Panc1 (cell line): ENCODE data around the gene RAB40B. TPM values are rescaled to one million over a fixed set of nuclear protein-coding genes. Genes with fewer than 3 reads are reported as not detected.

ENCODE experiments used
- ATAC-seq: fragments of 200-7000 bp; cut with Tn5 transposase; 2 replicates; pipeline ENCODE4 v1.9.1; 2020; ENCODE audit warnings: mild to moderate bottlenecking, moderate library complexity
- BruUV-seq: library from RNA; stranded (reverse); fragments of 400-500 nt; replicated peaks from 2 replicates; lab custom pipeline; 2021; lab: Mats Ljungman, UMichigan
- CTCF ChIA-PET: fragments of 300-600 bp; sonication (Branson Sonifier 250); formaldehyde crosslinking; loops from one replicate; lab custom pipeline; 2022; ENCODE audit warnings: antibody characterized with exemption; lab: Charles Lee
- POLR2A ChIA-PET: fragments of 300-600 bp; sonication (Branson Sonifier 250); formaldehyde crosslinking; loops from one replicate; lab custom pipeline; 2022; ENCODE audit warnings: antibody characterized with exemption; lab: Charles Lee
- DNase-seq: peaks from one replicate; pipeline ENCODE4 v3.0.0-alpha.2; 2010; ENCODE audit warnings: low read depth, low spot score
- H3K27ac ChIP-seq: 2 replicates; pipeline ENCODE4 v1.5.1; 2011; ENCODE audit warnings: mild to moderate bottlenecking, low read length, inconsistent platforms
- H3K27me3 ChIP-seq: fragments of 200-500 bp; sonication (Bioruptor generic); 2 replicates; pipeline ENCODE4 v1.6.0; 2014; ENCODE audit warnings: low read length, inconsistent platforms; ENCODE audit not compliant: control insufficient read depth, insufficient read depth
- H3K36me3 ChIP-seq: fragments of 200-500 bp; sonication (Bioruptor generic); 2 replicates; pipeline ENCODE4 v1.5.1; 2014; ENCODE audit warnings: inconsistent platforms, mild to moderate bottlenecking, low read length, moderate library complexity; ENCODE audit not compliant: control insufficient read depth, insufficient read depth
- H3K4me1 ChIP-seq: 2 replicates; pipeline ENCODE4 v1.5.1; 2011; ENCODE audit warnings: inconsistent platforms, mild to moderate bottlenecking, low read length, moderate library complexity; ENCODE audit not compliant: control insufficient read depth, insufficient read depth
- H3K4me3 ChIP-seq, 2 experiments: 2 replicates each; pipeline ENCODE4 v1.5.1; 2011 to 2012; ENCODE audit warnings: low read depth in 2 of 2, low read length in 2 of 2, mild to moderate bottlenecking in 2 of 2, inconsistent platforms in 1 of 2, moderate library complexity in 1 of 2
- H3K9me3 ChIP-seq: fragments of 200-500 bp; sonication (Bioruptor generic); 2 replicates; pipeline ENCODE4 v1.5.1; 2014; ENCODE audit warnings: low read depth, mild to moderate bottlenecking, inconsistent platforms, low read length, moderate library complexity; ENCODE audit not compliant: control insufficient read depth, insufficient read depth
- POLR2AphosphoS5 ChIP-seq: IDR thresholded peaks from 2 replicates; pipeline ENCODE4 v1.6.1; 2012; ENCODE audit warnings: mild to moderate bottlenecking, low read depth, low read length, moderate library complexity
- SIN3A ChIP-seq: IDR thresholded peaks from 2 replicates; pipeline ENCODE4 v1.6.1; 2012; ENCODE audit warnings: low read depth, mild to moderate bottlenecking, low read length, moderate library complexity, borderline replicate concordance; ENCODE audit not compliant: insufficient read depth
- TCF7L2 ChIP-seq: IDR thresholded peaks from 2 replicates; pipeline ENCODE4 v1.6.1; 2011; ENCODE audit warnings: mild to moderate bottlenecking, low read depth, low read length, inconsistent platforms
- in situ Hi-C: cut with HindIII; loops from 2 replicates; pipeline ENCODE4 v1.10.0; 2016; ENCODE audit warnings: low sequenced_read_pairs, low pct_unique_long_range_greater_than_20kb
- intact Hi-C: fragments of 100-400 bp; cut with micrococcal nuclease; formaldehyde crosslinking; loops from one replicate; pipeline ENCODE4 v1.10.0; 2022; ENCODE audit not compliant: unreplicated experiment
- total RNA-seq: library from RNA; stranded (reverse); gene quantifications from one replicate; pipeline ENCODE4 v1.2.1, GENCODE V29; 2021; ENCODE audit not compliant: unreplicated experiment
- TF ChIP-seq, protein P1 (sequence below): fragments of 450-650 bp; IDR thresholded peaks from 2 replicates; pipeline ENCODE4 v1.5.1; 2017; ENCODE audit warnings: mild to moderate bottlenecking
- TF ChIP-seq, protein P2 (sequence below), 2 experiments: IDR thresholded peaks; 2 replicates each; pipeline ENCODE4 v1.6.1; 2011 to 2012; ENCODE audit warnings: low read depth in 2 of 2, control low read depth in 1 of 2, low read length in 1 of 2, mild to moderate bottlenecking in 1 of 2, moderate library complexity in 1 of 2; ENCODE audit not compliant: insufficient read depth in 1 of 2

The RAB40B gene
- total RNA-seq, 1 experiment from 2014 or later = 7.1 TPM

DNA sequence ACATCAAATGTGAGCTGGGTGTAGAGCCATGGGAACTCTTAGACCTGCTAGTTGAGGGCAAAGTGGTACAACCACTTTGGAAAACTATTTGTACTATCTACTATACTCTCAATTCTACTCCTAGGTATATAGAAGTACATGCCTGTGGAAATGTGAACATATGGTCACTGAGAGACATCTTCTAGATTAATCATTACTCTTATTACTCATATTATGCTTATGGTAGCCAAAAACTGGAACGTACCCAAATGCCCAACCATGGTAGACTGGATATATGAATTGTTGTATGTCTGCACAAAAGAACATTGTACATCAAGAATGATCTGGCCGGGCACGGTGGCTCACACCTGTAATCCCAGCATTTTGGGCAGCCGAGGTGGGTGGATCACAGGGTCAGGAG is 53.0 kb downstream of the RAB40B start:
- H3K4me1 ChIP-seq = peaks cover 8% of the 10 kb centered on the region
- ChIA-PET POLR2A (no interaction called here), CTCF (no interaction called here)
- intact Hi-C loops = no loop called here
- no peak for DNase-seq
- TF ChIP-seq SIN3A = no peak
- TF ChIP-seq TCF7L2 = no peak
- no peak for TF ChIP-seq POLR2AphosphoS5
- TF ChIP-seq, protein P1, sequence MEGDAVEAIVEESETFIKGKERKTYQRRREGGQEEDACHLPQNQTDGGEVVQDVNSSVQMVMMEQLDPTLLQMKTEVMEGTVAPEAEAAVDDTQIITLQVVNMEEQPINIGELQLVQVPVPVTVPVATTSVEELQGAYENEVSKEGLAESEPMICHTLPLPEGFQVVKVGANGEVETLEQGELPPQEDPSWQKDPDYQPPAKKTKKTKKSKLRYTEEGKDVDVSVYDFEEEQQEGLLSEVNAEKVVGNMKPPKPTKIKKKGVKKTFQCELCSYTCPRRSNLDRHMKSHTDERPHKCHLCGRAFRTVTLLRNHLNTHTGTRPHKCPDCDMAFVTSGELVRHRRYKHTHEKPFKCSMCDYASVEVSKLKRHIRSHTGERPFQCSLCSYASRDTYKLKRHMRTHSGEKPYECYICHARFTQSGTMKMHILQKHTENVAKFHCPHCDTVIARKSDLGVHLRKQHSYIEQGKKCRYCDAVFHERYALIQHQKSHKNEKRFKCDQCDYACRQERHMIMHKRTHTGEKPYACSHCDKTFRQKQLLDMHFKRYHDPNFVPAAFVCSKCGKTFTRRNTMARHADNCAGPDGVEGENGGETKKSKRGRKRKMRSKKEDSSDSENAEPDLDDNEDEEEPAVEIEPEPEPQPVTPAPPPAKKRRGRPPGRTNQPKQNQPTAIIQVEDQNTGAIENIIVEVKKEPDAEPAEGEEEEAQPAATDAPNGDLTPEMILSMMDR = no peak
- TF ChIP-seq, protein P2, sequence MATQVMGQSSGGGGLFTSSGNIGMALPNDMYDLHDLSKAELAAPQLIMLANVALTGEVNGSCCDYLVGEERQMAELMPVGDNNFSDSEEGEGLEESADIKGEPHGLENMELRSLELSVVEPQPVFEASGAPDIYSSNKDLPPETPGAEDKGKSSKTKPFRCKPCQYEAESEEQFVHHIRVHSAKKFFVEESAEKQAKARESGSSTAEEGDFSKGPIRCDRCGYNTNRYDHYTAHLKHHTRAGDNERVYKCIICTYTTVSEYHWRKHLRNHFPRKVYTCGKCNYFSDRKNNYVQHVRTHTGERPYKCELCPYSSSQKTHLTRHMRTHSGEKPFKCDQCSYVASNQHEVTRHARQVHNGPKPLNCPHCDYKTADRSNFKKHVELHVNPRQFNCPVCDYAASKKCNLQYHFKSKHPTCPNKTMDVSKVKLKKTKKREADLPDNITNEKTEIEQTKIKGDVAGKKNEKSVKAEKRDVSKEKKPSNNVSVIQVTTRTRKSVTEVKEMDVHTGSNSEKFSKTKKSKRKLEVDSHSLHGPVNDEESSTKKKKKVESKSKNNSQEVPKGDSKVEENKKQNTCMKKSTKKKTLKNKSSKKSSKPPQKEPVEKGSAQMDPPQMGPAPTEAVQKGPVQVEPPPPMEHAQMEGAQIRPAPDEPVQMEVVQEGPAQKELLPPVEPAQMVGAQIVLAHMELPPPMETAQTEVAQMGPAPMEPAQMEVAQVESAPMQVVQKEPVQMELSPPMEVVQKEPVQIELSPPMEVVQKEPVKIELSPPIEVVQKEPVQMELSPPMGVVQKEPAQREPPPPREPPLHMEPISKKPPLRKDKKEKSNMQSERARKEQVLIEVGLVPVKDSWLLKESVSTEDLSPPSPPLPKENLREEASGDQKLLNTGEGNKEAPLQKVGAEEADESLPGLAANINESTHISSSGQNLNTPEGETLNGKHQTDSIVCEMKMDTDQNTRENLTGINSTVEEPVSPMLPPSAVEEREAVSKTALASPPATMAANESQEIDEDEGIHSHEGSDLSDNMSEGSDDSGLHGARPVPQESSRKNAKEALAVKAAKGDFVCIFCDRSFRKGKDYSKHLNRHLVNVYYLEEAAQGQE (IDR thresholded peaks at IDR 0.05; ENCODE audit: insufficient read depth in 1 of 2, low read depth in 2 of 2, low read length in 1 of 2) = no peak
- no peak overlapping the region for H3K4me3 ChIP-seq
- in situ Hi-C loops = no loop called here
- peaks cover 32% of the 10 kb centered on the region for H3K36me3 ChIP-seq
- no peaks in the 10 kb centered on the region for H3K9me3 ChIP-seq
- no peak for ATAC-seq
- H3K27ac ChIP-seq = no peak overlapping the region
- no peaks in the 10 kb centered on the region for H3K27me3 ChIP-seq
- BruUV-seq = no TSS peak

DNA sequence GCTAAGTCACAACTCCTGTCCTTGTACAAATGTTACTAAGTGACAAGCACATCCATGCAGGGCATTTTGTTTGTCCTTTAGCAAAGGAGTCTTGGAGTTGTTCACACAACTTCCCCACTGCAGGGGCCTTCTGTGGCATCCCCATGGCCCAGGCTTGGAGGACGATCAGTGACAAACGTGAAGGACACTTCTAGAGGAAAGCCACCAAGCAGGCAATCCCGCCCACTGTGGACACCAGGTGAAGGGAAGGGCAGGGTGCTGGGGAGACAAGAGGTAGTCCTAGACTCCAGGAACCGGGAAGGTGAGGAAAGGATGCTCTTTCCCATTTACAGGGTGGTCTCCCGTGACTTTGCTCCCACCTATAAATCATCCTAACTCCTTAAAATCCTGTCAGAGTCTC is 54.4 kb downstream of the RAB40B start:
- Histone ChIP-seq H3K36me3 (peaks cover 32% of the 10 kb centered on the region), H3K4me1 (peaks cover 7% of the 10 kb centered on the region), H3K9me3 (no peaks in the 10 kb centered on the region), H3K4me3 (no peak overlapping the region), H3K27me3 (no peaks in the 10 kb centered on the region), H3K27ac (no peak overlapping the region)
- ATAC-seq (no peak), DNase-seq (no peak)
- no TSS peak for BruUV-seq
- ChIA-PET POLR2A (no interaction called here), CTCF (no interaction called here)
- intact Hi-C loops (no loop called here), in situ Hi-C loops (no loop called here)
- TF ChIP-seq TCF7L2 (no peak), POLR2AphosphoS5 (no peak), SIN3A (no peak)
- TF ChIP-seq, protein P1 = no peak
- TF ChIP-seq, protein P2 (IDR thresholded peaks at IDR 0.05; ENCODE audit: insufficient read depth in 1 of 2, low read depth in 2 of 2, low read length in 1 of 2) = no peak
